Osteoblast (primary cell): ENCODE measurements around the gene LTO1. TPM values are rescaled to one million over a fixed set of nuclear protein-coding genes. Genes with fewer than 3 reads are reported as not detected.

Source experiments
- DNase-seq: peaks from one replicate; pipeline ENCODE4 v3.0.0; 2011; ENCODE audit warnings: low spot score, mixed read lengths; ENCODE audit not compliant: insufficient read length; ENCODE audit errors: missing footprints
- H2AFZ ChIP-seq: 2 replicates; pipeline ENCODE4 v1.6.0; 2011; ENCODE audit warnings: mild to moderate bottlenecking, low read length
- H3K27ac ChIP-seq: 2 replicates; pipeline ENCODE4 v1.5.1; 2011; ENCODE audit warnings: mild to moderate bottlenecking, low read depth, low read length, moderate library complexity
- H3K27me3 ChIP-seq: 2 replicates; pipeline ENCODE4 v1.6.0; 2012; ENCODE audit warnings: mild to moderate bottlenecking, control low read depth, inconsistent platforms, low read length, moderate library complexity; ENCODE audit not compliant: insufficient read depth
- H3K36me3 ChIP-seq: 2 replicates; pipeline ENCODE4 v1.5.1; 2011; ENCODE audit warnings: mild to moderate bottlenecking, low read length, control low read depth, moderate library complexity; ENCODE audit not compliant: insufficient read depth
- H3K4me1 ChIP-seq: 2 replicates; pipeline ENCODE4 v1.5.1; 2011; ENCODE audit warnings: mild to moderate bottlenecking, low read length, control low read depth, moderate library complexity; ENCODE audit not compliant: insufficient read depth
- H3K4me2 ChIP-seq: 2 replicates; pipeline ENCODE4 v1.6.0; 2011; ENCODE audit warnings: mild to moderate bottlenecking, low read length; ENCODE audit not compliant: insufficient read depth
- H3K4me3 ChIP-seq: fragments of 200-600 bp; sonication (generic); 3 replicates; pipeline ENCODE4 v1.5.1; 2012; ENCODE audit warnings: mild to moderate bottlenecking, low read length, inconsistent platforms; ENCODE audit not compliant: insufficient read depth
- H3K79me2 ChIP-seq: 2 replicates; pipeline ENCODE4 v1.6.0; 2012; ENCODE audit warnings: mild to moderate bottlenecking, low read length, control low read depth, inconsistent platforms; ENCODE audit not compliant: insufficient read depth
- H3K9me3 ChIP-seq: 2 replicates; pipeline ENCODE4 v1.5.1; 2011; ENCODE audit warnings: low read depth, low read length, control low read depth
- H4K20me1 ChIP-seq: 2 replicates; pipeline ENCODE4 v1.6.0; 2012; ENCODE audit warnings: mild to moderate bottlenecking, low read length, control low read depth; ENCODE audit not compliant: insufficient read depth
- total RNA-seq: library from RNA; depleted of rRNA; stranded (reverse); fragments of >200 nt; gene quantifications from 2 replicates; pipeline ENCODE4 v1.2.3, GENCODE V29; 2012
- TF ChIP-seq, protein P1 (sequence below): IDR thresholded peaks from 2 replicates; pipeline ENCODE4 v1.5.1; 2011; ENCODE audit warnings: mild to moderate bottlenecking, low read depth, low read length, moderate library complexity; ENCODE audit errors: extremely low read depth

LTO1 gene
- total RNA-seq, 1 donor, result 24.6 TPM

DNA sequence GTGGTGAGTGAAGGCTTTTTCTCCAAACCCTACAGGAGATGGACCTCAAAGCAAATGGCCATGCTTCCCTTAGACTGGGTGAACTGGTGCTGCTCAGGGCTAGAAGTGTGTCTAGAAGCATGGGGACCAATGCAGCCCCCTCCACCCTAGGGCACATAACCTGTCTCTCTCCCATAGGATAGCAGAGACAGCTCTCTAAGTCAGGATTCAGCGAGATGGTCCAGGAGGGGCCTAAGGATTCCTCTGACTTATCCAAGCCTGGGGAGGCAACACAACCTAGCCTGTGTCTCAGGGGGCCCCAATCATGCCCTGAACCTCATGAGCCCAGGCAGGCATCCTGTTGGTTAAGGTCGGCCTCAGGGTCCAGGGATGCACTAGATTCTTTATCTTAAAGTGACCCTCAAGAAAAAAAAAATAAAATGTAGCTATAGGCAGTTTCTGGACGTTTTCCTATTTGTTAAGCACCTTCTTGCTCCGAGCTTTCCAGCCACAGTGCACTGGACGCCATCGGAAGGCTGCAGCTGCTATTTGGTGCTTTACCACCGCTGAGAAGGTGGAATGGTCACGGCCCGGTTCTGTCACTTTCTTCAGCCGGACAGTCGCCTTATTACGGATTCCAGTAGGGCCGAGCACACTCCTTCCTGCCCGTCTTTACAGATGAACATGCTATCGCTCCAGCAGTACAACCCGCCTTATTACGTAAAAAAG, 39.2 kb downstream of the LTO1 start:
- Histone ChIP-seq H4K20me1 (no peaks in the 10 kb centered on the region), H3K27me3 (no peaks in the 10 kb centered on the region), H3K4me3 (peak overlapping the region; percentile 91), H3K9me3 (no peaks in the 10 kb centered on the region), H3K27ac (peak overlapping the region; percentile 97), H3K79me2 (peaks cover 8% of the 10 kb centered on the region), H3K4me2 (peak overlapping the region; percentile 99), H2AFZ (peak overlapping the region; percentile 98), H3K4me1 (peaks cover 33% of the 10 kb centered on the region), H3K36me3 (no peaks in the 10 kb centered on the region)
- TF ChIP-seq, protein P1, sequence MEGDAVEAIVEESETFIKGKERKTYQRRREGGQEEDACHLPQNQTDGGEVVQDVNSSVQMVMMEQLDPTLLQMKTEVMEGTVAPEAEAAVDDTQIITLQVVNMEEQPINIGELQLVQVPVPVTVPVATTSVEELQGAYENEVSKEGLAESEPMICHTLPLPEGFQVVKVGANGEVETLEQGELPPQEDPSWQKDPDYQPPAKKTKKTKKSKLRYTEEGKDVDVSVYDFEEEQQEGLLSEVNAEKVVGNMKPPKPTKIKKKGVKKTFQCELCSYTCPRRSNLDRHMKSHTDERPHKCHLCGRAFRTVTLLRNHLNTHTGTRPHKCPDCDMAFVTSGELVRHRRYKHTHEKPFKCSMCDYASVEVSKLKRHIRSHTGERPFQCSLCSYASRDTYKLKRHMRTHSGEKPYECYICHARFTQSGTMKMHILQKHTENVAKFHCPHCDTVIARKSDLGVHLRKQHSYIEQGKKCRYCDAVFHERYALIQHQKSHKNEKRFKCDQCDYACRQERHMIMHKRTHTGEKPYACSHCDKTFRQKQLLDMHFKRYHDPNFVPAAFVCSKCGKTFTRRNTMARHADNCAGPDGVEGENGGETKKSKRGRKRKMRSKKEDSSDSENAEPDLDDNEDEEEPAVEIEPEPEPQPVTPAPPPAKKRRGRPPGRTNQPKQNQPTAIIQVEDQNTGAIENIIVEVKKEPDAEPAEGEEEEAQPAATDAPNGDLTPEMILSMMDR, result no peak
- DNase-seq, result peak; percentile 71

DNA sequence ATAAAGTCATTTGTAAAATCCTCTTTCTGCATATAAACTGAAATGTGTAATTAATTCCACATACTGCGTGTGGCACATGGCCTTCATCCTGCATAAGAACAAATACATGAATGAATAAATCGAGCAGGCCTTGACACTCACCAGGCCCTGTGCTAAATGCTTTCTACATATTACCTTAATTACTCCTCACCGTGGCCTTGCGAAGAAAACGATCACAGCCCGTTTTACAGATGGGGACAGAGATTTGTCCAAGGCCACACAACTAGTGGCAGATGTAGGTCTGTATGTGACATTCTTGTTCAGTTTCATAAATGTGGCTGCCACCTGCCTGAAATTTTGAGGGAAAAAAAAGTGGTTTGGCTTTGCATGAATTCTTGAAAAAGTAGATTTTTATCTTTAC, 40.0 kb downstream of the LTO1 start:
- no peaks in the 10 kb centered on the region for H3K36me3 ChIP-seq
- H2AFZ ChIP-seq, result no peak overlapping the region
- DNase-seq, result peak; percentile 29
- no peak overlapping the region for H3K4me2 ChIP-seq
- no peaks in the 10 kb centered on the region for H4K20me1 ChIP-seq
- no peaks in the 10 kb centered on the region for H3K9me3 ChIP-seq
- TF ChIP-seq, protein P1, result no peak
- peaks cover 32% of the 10 kb centered on the region for H3K4me1 ChIP-seq
- no peaks in the 10 kb centered on the region for H3K27me3 ChIP-seq
- no peak overlapping the region for H3K27ac ChIP-seq
- peaks cover 4% of the 10 kb centered on the region for H3K79me2 ChIP-seq
- H3K4me3 ChIP-seq, result no peak overlapping the region

DNA sequence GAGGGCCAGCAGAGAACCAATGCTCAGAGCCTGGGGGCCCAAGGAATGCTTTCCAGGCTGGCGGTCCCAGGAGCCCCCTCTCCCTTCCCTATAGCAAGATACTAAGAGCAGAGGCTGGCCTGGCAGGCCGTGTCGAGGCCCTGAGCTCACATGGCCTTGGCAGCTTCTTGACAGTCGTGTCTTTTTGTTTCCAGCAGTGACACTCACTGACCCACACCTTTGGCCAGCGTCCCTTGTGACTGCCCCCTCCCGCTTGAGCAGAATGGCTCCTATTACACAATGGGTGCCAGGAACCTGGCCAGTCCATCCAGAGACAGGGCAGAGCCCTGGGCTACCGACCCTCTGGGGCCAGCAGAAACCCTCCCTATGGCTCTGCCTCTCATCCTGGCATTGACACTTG, 40.6 kb downstream of the LTO1 start:
- TF ChIP-seq, protein P1, result no peak
- Histone ChIP-seq H3K4me1 (peaks cover 26% of the 10 kb centered on the region), H2AFZ (no peak overlapping the region), H3K36me3 (no peaks in the 10 kb centered on the region), H3K27me3 (no peaks in the 10 kb centered on the region), H3K4me2 (no peak overlapping the region), H3K79me2 (peaks cover under 1% of the 10 kb centered on the region), H4K20me1 (no peaks in the 10 kb centered on the region), H3K9me3 (no peaks in the 10 kb centered on the region), H3K27ac (no peak overlapping the region), H3K4me3 (no peak overlapping the region)
- no peak for DNase-seq

DNA sequence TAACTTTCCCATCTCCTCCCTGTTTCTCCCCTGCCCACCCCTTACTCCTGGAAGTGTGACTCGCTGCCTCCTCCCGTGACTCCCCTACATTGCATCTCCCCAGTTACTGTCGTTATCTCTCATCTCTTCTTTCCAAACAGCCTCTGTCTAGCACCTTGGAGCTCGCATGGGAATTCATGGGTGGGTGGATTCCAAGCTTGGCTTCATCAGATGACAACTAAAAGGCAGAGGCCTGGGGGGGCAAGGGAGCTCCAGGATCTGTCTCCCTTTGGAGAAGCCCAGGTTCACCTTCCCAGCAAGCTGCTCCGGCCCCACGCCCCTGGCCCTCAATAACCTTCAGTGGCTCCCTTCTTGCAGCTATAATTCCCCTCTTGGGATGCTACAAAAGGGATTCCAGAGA, 41.1 kb downstream of the LTO1 start:
- DNase-seq, result no peak
- H3K27ac ChIP-seq, result no peak overlapping the region
- peaks cover 25% of the 10 kb centered on the region for H3K4me1 ChIP-seq
- no peaks in the 10 kb centered on the region for H3K79me2 ChIP-seq
- H3K4me2 ChIP-seq, result no peak overlapping the region
- TF ChIP-seq, protein P1, result no peak
- H3K36me3 ChIP-seq, result no peaks in the 10 kb centered on the region
- no peaks in the 10 kb centered on the region for H4K20me1 ChIP-seq
- no peaks in the 10 kb centered on the region for H3K27me3 ChIP-seq
- H3K9me3 ChIP-seq, result no peaks in the 10 kb centered on the region
- H2AFZ ChIP-seq, result no peak overlapping the region
- H3K4me3 ChIP-seq, result no peak overlapping the region
